Testis (tissue), 3 donors: ENCODE data around the gene ATP8A1. TPM values are rescaled to one million over a fixed set of nuclear protein-coding genes. Genes with fewer than 3 reads are reported as not detected.

Experiments used
- DNase-seq: peaks from one replicate; pipeline ENCODE4 v3.0.0-alpha.2; 2019
- H3K27ac ChIP-seq, 2 donors: fragments of 200-600 bp; sonication (generic); one replicate each; pipeline ENCODE4 v1.5.1; 2019
- H3K27me3 ChIP-seq: fragments of 200-600 bp; sonication (generic); one replicate; pipeline ENCODE4 v1.5.1; 2019
- H3K36me3 ChIP-seq: fragments of 200-600 bp; sonication (generic); one replicate; pipeline ENCODE4 v1.5.1; 2017; ENCODE audit warnings: low read depth; ENCODE audit errors: missing control alignments
- H3K4me1 ChIP-seq: fragments of 200-600 bp; sonication (generic); one replicate; pipeline ENCODE4 v1.5.1; 2019
- H3K4me3 ChIP-seq, 2 donors: fragments of 200-600 bp; sonication (generic); one replicate each; pipeline ENCODE4 v1.5.1; 2017 to 2019
- H3K9me3 ChIP-seq: fragments of 200-600 bp; sonication (generic); one replicate; pipeline ENCODE4 v1.5.1; 2017
- POLR2A ChIP-seq: fragments of 450-650 bp; IDR thresholded peaks from one replicate; pipeline ENCODE4 v1.6.1; 2017; ENCODE audit warnings: antibody characterized with exemption, mild to moderate bottlenecking, moderate library complexity
- WGBS, 2 donors: methylation state at CpG; one replicate each; pipeline ENCODE4 v1.1.5; 2018; 5-methylcytosine and 5-hydroxymethylcytosine counted together
- intact Hi-C: fragments of 100-400 bp; cut with DNase I; formaldehyde crosslinking; loops from one replicate; pipeline ENCODE4 v1.15.1; 2023; ENCODE audit warnings: low total_unique reads
- polyA plus RNA-seq: library from polyadenylated mRNA; stranded (reverse); fragments of 350-450 nt; fragmentation: Illumina TruSeq; extraction: RNeasy Lipid Tissue Mini Kit (QIAGEN cat#74804); gene quantifications from one replicate; pipeline ENCODE4 v1.2.3, GENCODE V29; 2014; ENCODE audit warnings: low read depth, low replicate concordance; ENCODE audit not compliant: insufficient read depth
- total RNA-seq, 2 donors: library from RNA; depleted of rRNA; stranded (reverse); fragments of >200 nt; gene quantifications; one replicate each; pipeline ENCODE4 v1.2.3, GENCODE V29; 2016
- TF ChIP-seq, protein P1 (sequence below), 3 experiments: fragments of 450-650 bp in 2 of 3; fragments of 200-600 bp in 1 of 3; sonication (generic) in 1 of 3; IDR thresholded peaks; one replicate each; pipeline ENCODE4 v1.5.1; 2016 to 2019; ENCODE audit warnings: antibody characterized with exemption in 3 of 3, mild to moderate bottlenecking in 2 of 3, moderate library complexity in 1 of 3

Gene ATP8A1
- total and polyA plus RNA-seq, 3 donors from 2014 or later: 5.5 to 32.5 (median 18.8) TPM

DNA sequence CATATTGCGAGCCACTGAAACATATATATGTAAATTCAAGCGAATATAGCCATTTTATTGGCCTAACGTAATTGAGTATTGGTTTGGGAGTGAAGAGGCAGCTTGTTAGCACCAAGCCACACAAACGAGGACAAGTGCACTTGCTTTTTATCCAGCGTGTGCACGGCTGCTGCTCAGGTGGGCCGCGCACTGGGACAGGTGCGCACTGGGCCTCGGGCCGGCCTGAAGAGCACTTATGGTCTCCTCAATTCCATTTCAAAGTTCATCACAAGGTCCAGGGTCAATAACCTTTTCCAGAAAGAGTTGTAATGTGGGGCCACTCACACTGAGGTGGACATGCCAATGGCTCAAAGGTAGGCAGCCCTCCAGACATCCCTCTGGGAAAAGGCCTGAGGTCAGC is 95.9 kb downstream of the ATP8A1 start:
- H3K4me3 ChIP-seq: no peak overlapping the region
- H3K9me3 ChIP-seq: no peaks in the 10 kb centered on the region
- intact Hi-C loops: no loop called here
- no peak overlapping the region for H3K27ac ChIP-seq
- DNase-seq: no peak
- 95 to 96% methylated on average over 10 to 11 of the region's 11 CpGs for WGBS, 2 donors
- no peaks in the 10 kb centered on the region for H3K4me1 ChIP-seq
- no peaks in the 10 kb centered on the region for H3K27me3 ChIP-seq
- no peak for TF ChIP-seq POLR2A
- TF ChIP-seq, protein P1, sequence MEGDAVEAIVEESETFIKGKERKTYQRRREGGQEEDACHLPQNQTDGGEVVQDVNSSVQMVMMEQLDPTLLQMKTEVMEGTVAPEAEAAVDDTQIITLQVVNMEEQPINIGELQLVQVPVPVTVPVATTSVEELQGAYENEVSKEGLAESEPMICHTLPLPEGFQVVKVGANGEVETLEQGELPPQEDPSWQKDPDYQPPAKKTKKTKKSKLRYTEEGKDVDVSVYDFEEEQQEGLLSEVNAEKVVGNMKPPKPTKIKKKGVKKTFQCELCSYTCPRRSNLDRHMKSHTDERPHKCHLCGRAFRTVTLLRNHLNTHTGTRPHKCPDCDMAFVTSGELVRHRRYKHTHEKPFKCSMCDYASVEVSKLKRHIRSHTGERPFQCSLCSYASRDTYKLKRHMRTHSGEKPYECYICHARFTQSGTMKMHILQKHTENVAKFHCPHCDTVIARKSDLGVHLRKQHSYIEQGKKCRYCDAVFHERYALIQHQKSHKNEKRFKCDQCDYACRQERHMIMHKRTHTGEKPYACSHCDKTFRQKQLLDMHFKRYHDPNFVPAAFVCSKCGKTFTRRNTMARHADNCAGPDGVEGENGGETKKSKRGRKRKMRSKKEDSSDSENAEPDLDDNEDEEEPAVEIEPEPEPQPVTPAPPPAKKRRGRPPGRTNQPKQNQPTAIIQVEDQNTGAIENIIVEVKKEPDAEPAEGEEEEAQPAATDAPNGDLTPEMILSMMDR (IDR thresholded peaks at IDR 0.05): no peak
- H3K36me3 ChIP-seq: no peaks in the 10 kb centered on the region

GRCh38 chr4:42560467-42560861 is 96.4 kb downstream of the ATP8A1 start:
- DNase-seq: no peak
- 88 to 90% methylated on average over 3 of the region's 3 CpGs for WGBS, 2 donors
- Histone ChIP-seq H3K9me3 (no peaks in the 10 kb centered on the region), H3K27ac (no peak overlapping the region), H3K4me1 (no peaks in the 10 kb centered on the region), H3K27me3 (no peaks in the 10 kb centered on the region), H3K4me3 (no peak overlapping the region), H3K36me3 (no peaks in the 10 kb centered on the region)
- TF ChIP-seq, protein P1 (IDR thresholded peaks at IDR 0.05): no peak
- no peak for TF ChIP-seq POLR2A
- intact Hi-C loops: no loop called here

DNA sequence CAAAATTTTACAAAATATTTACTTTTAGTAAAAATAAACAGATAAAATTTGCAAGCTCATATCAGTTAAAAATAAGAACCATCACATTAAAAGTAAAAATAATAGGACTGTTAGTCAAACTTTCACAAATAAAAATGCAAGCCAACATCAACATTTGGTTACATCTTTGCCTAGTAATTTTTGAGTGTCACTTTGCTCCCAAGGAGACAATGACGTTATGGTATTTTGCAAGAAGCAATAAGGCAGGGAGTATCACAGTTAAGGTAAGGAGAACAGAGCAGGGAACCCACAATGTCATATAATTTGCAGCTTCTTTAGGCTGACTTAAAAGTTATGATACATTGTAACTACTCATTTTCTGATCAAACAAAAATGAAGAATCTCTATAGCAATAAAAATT is 98.7 kb downstream of the ATP8A1 start:
- Histone ChIP-seq H3K4me3 (no peak overlapping the region), H3K9me3 (no peaks in the 10 kb centered on the region), H3K4me1 (no peaks in the 10 kb centered on the region), H3K36me3 (no peaks in the 10 kb centered on the region), H3K27ac (no peak overlapping the region), H3K27me3 (no peaks in the 10 kb centered on the region)
- 48 to 50% methylated on average over 1 of the region's 1 CpG for WGBS, 2 donors
- intact Hi-C loops: no loop called here
- no peak for DNase-seq
- TF ChIP-seq POLR2A: no peak
- TF ChIP-seq, protein P1 (IDR thresholded peaks at IDR 0.05): no peak

DNA sequence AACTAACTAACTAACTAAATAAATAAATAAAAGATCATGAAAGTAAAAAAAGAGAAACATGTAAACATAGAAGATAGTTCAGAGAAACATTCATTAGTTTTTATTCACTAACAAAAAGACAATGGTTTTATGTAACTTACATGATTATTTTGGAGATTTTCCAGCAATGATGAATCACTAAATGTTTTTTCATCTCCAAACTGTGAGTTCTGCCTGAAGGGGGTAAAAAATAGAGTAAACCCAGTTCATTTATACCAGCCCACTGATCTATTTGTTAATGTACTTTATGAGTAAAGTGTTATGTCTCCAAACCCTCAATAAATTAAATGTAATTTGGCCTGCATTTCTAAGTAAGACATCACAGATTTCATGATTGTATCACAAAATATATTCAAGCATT is 101.1 kb downstream of the ATP8A1 start:
- intact Hi-C loops: no loop called here
- no peaks in the 10 kb centered on the region for H3K27me3 ChIP-seq
- H3K36me3 ChIP-seq: no peaks in the 10 kb centered on the region
- no peak for DNase-seq
- no peaks in the 10 kb centered on the region for H3K9me3 ChIP-seq
- no peak overlapping the region for H3K27ac ChIP-seq
- no peaks in the 10 kb centered on the region for H3K4me1 ChIP-seq
- TF ChIP-seq, protein P1 (IDR thresholded peaks at IDR 0.05): no peak
- TF ChIP-seq POLR2A: no peak
- no peak overlapping the region for H3K4me3 ChIP-seq

DNA sequence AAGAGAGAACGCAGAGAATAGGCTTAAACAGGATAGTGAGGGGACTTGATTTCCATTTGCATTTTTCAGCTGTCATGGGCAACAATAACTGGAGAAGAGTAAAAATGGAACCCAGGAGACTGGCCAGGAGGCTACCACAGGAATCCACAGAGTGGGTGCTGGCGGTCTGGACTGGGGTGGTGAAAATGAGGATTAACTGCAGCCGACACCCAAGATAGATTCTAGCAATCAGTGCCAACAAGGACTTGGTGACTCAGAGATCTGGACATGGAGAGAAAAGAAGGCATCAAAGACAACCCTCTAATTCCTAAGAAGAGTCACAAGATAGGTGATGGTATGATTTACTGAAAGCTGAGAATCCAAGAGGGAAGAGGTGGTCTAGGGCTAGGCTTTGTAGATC is 102.8 kb downstream of the ATP8A1 start:
- no peaks in the 10 kb centered on the region for H3K9me3 ChIP-seq
- no peak for TF ChIP-seq POLR2A
- TF ChIP-seq, protein P1 (IDR thresholded peaks at IDR 0.05): no peak
- H3K4me3 ChIP-seq: no peak overlapping the region
- no peak overlapping the region for H3K27ac ChIP-seq
- H3K4me1 ChIP-seq: no peaks in the 10 kb centered on the region
- 94 to 97% methylated on average over 3 of the region's 3 CpGs for WGBS, 2 donors
- H3K27me3 ChIP-seq: no peaks in the 10 kb centered on the region
- intact Hi-C loops: no loop called here
- H3K36me3 ChIP-seq: no peaks in the 10 kb centered on the region
- no peak for DNase-seq
